Common myeloid progenitor, CD34-positive (primary cell): ENCODE results near the gene USH1C.

Experiments used
- CTCF ChIA-PET: fragments of 350-600 bp; sonication (Branson Sonifier 250); formaldehyde crosslinking; loops from one replicate; lab custom pipeline; 2021; ENCODE audit warnings: antibody characterized with exemption; lab: Charles Lee
- POLR2A ChIA-PET: fragments of 350-600 bp; sonication (Branson Sonifier 250); formaldehyde crosslinking; loops from one replicate; lab custom pipeline; 2021; ENCODE audit warnings: antibody characterized with exemption; lab: Charles Lee
- DNase-seq, 3 donors: peaks; one replicate each; pipeline versions ENCODE4 v3.0.0 to v3.0.0-alpha.2; 2013
- H3K27ac ChIP-seq, 2 experiments: 1 replicate in 1 of 2; 2 replicates in 1 of 2; pipeline ENCODE4 v1.7.0; 2013; ENCODE audit warnings: inconsistent platforms in 2 of 2, low read length in 2 of 2, mild to moderate bottlenecking in 2 of 2, low read depth in 1 of 2, moderate library complexity in 1 of 2; ENCODE audit not compliant: severe bottlenecking in 2 of 2, insufficient read depth in 1 of 2, poor library complexity in 1 of 2
- H3K27me3 ChIP-seq, 5 experiments: replicated peaks in 2 of 5; 1 replicate in 3 of 5; 2 replicates in 2 of 5; pipeline versions ENCODE4 v1.6.1 to v1.7.0; 2013; ENCODE audit warnings: low read length in 4 of 5, mild to moderate bottlenecking in 2 of 5, moderate library complexity in 2 of 5, inconsistent platforms in 1 of 5; ENCODE audit not compliant: insufficient read depth in 5 of 5, control insufficient read depth in 4 of 5
- H3K36me3 ChIP-seq, 4 experiments: 1 replicate in 2 of 4; 2 replicates in 2 of 4; pipeline versions ENCODE4 v1.6.1 to v1.7.0; 2013; ENCODE audit warnings: low read length in 3 of 4, control low read depth in 1 of 4, mild to moderate bottlenecking in 1 of 4; ENCODE audit not compliant: control insufficient read depth in 4 of 4, insufficient read depth in 4 of 4
- H3K4me1 ChIP-seq, 4 experiments: 1 replicate in 3 of 4; 2 replicates in 1 of 4; pipeline versions ENCODE4 v1.6.1 to v1.7.1; 2013; ENCODE audit warnings: low read length in 3 of 4, mild to moderate bottlenecking in 3 of 4, control low read depth in 1 of 4, inconsistent platforms in 1 of 4, moderate library complexity in 1 of 4; ENCODE audit not compliant: control insufficient read depth in 4 of 4, insufficient read depth in 4 of 4; ENCODE audit errors: control extremely low read depth in 1 of 4
- H3K4me3 ChIP-seq, 7 experiments: 1 replicate in 4 of 7; 2 replicates in 3 of 7; pipeline versions ENCODE4 v1.5.1 to v1.7.0; 2013; ENCODE audit warnings: mild to moderate bottlenecking in 7 of 7, low read length in 6 of 7, moderate library complexity in 6 of 7, inconsistent platforms in 2 of 7, low read depth in 2 of 7, control low read depth in 1 of 7; ENCODE audit not compliant: insufficient read depth in 4 of 7, control insufficient read depth in 1 of 7; ENCODE audit errors: extremely low read depth in 1 of 7
- H3K9me3 ChIP-seq, 5 experiments: 1 replicate in 4 of 5; 2 replicates in 1 of 5; pipeline versions ENCODE4 v1.6.1 to v1.7.1; 2013; ENCODE audit warnings: low read length in 4 of 5, mild to moderate bottlenecking in 2 of 5, inconsistent platforms in 1 of 5, low read depth in 1 of 5, moderate library complexity in 1 of 5; ENCODE audit not compliant: control insufficient read depth in 4 of 5, insufficient read depth in 2 of 5; ENCODE audit errors: control extremely low read depth in 1 of 5
- WGBS: methylation state at CpG from one replicate; pipeline ENCODE4 v1.1.5; 2013; ENCODE audit not compliant: insufficient coverage; 5-methylcytosine and 5-hydroxymethylcytosine counted together

USH1C gene

GRCh38 chr11:17521106-17521900 is 22.9 kb downstream of the USH1C start:
- DNase-seq = no peak
- Histone ChIP-seq H3K27me3 (peaks cover 0 to 7% (median 3%) of the 10 kb centered on the region in 5 experiments), H3K9me3 (no peaks in the 10 kb centered on the region), H3K4me1 (no peaks in the 10 kb centered on the region), H3K36me3 (no peaks in the 10 kb centered on the region), H3K27ac (no peak overlapping the region), H3K4me3 (no peak overlapping the region)
- ChIA-PET CTCF (interaction anchor here (1.1 to 8.8 kb wide), 7 partner anchors 7 to 138 kb away, joined by 3 to 62 read pairs (median 5); no protein-coding TSS in a partner anchor), POLR2A (no interaction called here)
- 96% methylated on average over 6 of the region's 11 CpGs for WGBS

- ChIA-PET POLR2A (no interaction called here), CTCF (interaction anchor here (1.9 to 8.8 kb wide), 4 partner anchors 8 to 133 kb away, joined by 5 to 62 read pairs (median 18); no protein-coding TSS in a partner anchor)
- DNase-seq = no peak
- Histone ChIP-seq H3K9me3 (no peaks in the 10 kb centered on the region), H3K4me3 (no peak overlapping the region), H3K36me3 (no peaks in the 10 kb centered on the region), H3K4me1 (no peaks in the 10 kb centered on the region), H3K27me3 (peaks cover 0 to 7% (median 3%) of the 10 kb centered on the region in 5 experiments), H3K27ac (no peak overlapping the region)
- 96% methylated on average over 7 of the region's 7 CpGs for WGBS
Observed at GRCh38 chr11:17519061-17519885, 24.9 kb downstream of the USH1C start.

DNA sequence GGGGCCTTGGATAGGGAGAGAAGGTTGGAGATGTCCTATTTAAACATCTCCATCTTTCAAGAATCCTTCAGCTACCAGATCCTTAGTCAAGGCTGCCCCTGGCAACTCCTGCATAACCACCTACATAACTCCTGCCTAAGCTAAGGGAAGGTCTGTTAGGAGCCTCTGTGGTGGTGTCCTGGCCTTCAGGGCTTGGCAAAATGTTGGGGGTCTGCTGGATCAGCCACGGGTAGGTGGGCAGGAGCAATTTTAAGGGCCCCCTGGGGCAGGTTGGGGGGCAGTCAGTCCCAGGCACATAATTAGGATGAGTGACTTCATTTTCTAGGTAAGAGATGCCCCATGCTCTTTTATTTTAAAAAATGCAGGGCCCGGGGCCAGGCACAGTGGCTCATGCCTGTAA is 25.9 kb downstream of the USH1C start:
- no peaks in the 10 kb centered on the region for H3K4me1 ChIP-seq
- H3K9me3 ChIP-seq = no peaks in the 10 kb centered on the region
- CTCF ChIA-PET = interaction anchor here (1.0 to 8.8 kb wide), 4 partner anchors 10 to 134 kb away, joined by 5 to 62 read pairs (median 17); no protein-coding TSS in a partner anchor
- no peak overlapping the region for H3K4me3 ChIP-seq
- DNase-seq = no peak
- H3K27ac ChIP-seq = no peak overlapping the region
- POLR2A ChIA-PET = no interaction called here
- peaks cover 0 to 8% (median 3%) of the 10 kb centered on the region in 5 experiments for H3K27me3 ChIP-seq
- H3K36me3 ChIP-seq = no peaks in the 10 kb centered on the region
- 94% methylated on average over 2 of the region's 2 CpGs for WGBS

- DNase-seq = no peak
- peaks cover 0 to 11% (median 3%) of the 10 kb centered on the region in 5 experiments for H3K27me3 ChIP-seq
- H3K4me1 ChIP-seq = no peaks in the 10 kb centered on the region
- H3K4me3 ChIP-seq = no peak overlapping the region
- no peaks in the 10 kb centered on the region for H3K36me3 ChIP-seq
- ChIA-PET CTCF (interaction anchor here (0.9 to 8.8 kb wide), 4 partner anchors 9 to 133 kb away, joined by 3 to 62 read pairs (median 6); no protein-coding TSS in a partner anchor), POLR2A (no interaction called here)
- WGBS = 92% methylated on average over 4 of the region's 10 CpGs
- H3K27ac ChIP-seq = no peak overlapping the region
- no peaks in the 10 kb centered on the region for H3K9me3 ChIP-seq
Observed at GRCh38 chr11:17517186-17517585, 27.0 kb downstream of the USH1C start.

DNA sequence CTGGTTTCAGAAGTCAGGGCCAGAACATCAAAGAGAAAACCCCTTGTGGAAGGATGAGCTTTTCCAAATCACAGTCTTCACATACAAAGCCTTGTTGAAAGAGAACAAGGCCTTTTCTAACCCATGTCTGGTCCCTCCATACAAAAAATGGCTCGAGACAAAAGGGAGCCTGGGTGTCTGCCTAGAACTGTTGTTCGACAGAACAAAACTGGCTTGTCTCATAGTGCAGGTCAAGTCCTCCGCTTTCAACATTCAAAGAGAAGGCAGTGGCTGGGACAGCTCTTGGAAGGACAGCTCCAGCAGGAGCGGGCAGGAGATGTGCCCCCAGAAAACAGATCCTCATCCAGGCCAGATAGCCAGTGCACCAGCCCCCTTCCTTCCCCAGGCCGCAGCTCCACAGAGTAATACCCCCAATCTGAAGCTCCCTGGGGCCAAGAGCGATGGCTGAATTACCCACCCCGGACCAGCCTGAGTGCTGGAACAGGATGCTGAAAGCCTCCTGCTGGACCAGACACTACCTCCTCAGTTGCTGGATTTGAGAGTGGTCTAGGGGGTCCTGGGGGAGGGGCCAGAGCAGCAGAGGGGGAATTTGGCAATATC is 27.6 kb downstream of the USH1C start:
- H3K27me3 ChIP-seq = peaks cover 0 to 11% (median 3%) of the 10 kb centered on the region in 5 experiments
- no peak overlapping the region for H3K4me3 ChIP-seq
- no peaks in the 10 kb centered on the region for H3K4me1 ChIP-seq
- ChIA-PET CTCF (interaction anchor here (0.9 to 8.8 kb wide), 5 partner anchors 9 to 132 kb away, joined by 3 to 62 read pairs (median 5); no protein-coding TSS in a partner anchor), POLR2A (no interaction called here)
- WGBS = 86% methylated on average over 6 of the region's 7 CpGs
- no peaks in the 10 kb centered on the region for H3K36me3 ChIP-seq
- no peak for DNase-seq
- no peaks in the 10 kb centered on the region for H3K9me3 ChIP-seq
- no peak overlapping the region for H3K27ac ChIP-seq

DNA sequence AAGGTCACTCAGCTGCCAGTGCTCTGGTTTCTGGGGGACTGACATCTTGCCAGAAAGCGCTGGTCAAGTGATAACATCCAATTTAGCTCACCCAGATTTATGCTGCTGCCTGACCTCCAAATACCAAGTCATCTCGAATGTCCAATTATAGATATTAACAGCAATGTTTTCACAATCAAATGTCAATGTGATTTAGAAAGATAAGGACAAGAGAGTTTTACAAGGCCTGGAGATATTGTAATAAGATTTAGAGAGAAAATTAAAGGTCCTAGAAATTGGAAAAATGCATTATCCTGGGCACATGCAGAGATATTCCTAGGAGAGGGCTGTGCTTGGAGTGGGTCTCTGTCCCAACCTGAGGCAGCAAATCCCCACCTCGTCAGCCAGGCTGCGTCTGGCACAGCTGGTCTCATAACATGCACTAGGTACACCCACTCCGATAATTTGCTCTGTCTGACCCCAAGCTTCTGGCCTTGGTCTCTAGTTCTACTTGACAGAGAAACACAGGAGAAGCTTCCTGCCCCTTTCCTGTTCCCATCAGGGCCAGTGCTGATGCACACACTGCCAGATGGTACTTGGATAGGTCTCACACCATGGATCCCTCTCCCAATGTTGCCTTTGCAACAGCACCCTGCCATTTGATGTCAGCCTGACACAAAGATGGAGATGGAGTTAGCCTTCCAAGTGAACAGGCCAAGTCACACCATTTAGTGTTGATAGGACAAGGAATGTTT is 28.6 kb downstream of the USH1C start:
- POLR2A ChIA-PET = interaction anchor here (0.7 kb wide), 1 partner anchor 87 kb away, joined by 4 read pairs; no protein-coding TSS in a partner anchor
- CTCF ChIA-PET = interaction anchor here (1.6 to 8.8 kb wide), 2 partner anchors 10 to 131 kb away, joined by 5 to 62 read pairs; no protein-coding TSS in a partner anchor
- DNase-seq = no peak

More for the DNA sequence above, 28.6 kb downstream of the USH1C start:
- 85% methylated on average over 4 of the region's 5 CpGs for whole genome bisulfite sequencing
- Histone ChIP-seq H3K27me3 (peaks cover 0 to 12% (median 0%) of the 10 kb centered on the region in 5 experiments), H3K27ac (no peak overlapping the region), H3K4me1 (no peaks in the 10 kb centered on the region), H3K4me3 (no peak overlapping the region), H3K9me3 (no peaks in the 10 kb centered on the region), H3K36me3 (no peaks in the 10 kb centered on the region)
